ENCODE data around the gene PRSS21.

DNA sequence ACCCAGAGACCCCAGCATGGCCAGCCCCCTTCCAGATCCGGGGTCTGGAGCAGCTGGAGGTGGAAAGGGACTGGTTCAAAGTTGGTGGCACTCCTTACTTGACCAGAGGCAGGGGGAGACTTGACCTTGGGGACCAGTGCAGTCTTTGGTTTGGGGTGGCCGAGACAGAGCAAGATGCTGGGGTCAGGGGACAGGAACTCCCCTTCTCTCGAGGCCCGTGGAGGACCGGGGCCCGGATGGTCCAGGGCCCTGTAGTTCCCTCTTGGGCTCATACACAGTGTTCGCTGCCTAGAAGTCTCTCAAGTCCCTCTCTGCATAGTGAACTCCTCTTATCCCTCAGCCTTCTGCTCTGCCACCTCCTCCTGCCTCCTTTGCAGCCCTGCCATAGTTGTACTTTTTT is 29.1 kb upstream of the PRSS21 start:
- TF ChIP-seq, protein P1, sequence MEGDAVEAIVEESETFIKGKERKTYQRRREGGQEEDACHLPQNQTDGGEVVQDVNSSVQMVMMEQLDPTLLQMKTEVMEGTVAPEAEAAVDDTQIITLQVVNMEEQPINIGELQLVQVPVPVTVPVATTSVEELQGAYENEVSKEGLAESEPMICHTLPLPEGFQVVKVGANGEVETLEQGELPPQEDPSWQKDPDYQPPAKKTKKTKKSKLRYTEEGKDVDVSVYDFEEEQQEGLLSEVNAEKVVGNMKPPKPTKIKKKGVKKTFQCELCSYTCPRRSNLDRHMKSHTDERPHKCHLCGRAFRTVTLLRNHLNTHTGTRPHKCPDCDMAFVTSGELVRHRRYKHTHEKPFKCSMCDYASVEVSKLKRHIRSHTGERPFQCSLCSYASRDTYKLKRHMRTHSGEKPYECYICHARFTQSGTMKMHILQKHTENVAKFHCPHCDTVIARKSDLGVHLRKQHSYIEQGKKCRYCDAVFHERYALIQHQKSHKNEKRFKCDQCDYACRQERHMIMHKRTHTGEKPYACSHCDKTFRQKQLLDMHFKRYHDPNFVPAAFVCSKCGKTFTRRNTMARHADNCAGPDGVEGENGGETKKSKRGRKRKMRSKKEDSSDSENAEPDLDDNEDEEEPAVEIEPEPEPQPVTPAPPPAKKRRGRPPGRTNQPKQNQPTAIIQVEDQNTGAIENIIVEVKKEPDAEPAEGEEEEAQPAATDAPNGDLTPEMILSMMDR (IDR thresholded peaks at IDR 0.05): no peak
- TF ChIP-seq POLR2AphosphoS5 (IDR thresholded peaks at IDR 0.05): no peak
